DOHH2 (cell line): Measurements from ENCODE around the gene CMSS1.

Experiments used
- EZH2phosphoT487 ChIP-seq: fragments of 200-600 bp; sonication (generic); IDR thresholded peaks from 2 replicates; pipeline ENCODE4 v1.6.1; 2017; ENCODE audit warnings: borderline replicate concordance, mild to moderate bottlenecking, antibody characterized with exemption, low read length, moderate library complexity, mixed read lengths
- TF ChIP-seq, protein P1 (sequence below): fragments of 200-600 bp; sonication (generic); IDR thresholded peaks from one replicate; pipeline ENCODE4 v1.5.1; 2014; ENCODE audit warnings: antibody characterized with exemption, mild to moderate bottlenecking, low read depth, low read length; ENCODE audit not compliant: poor library complexity, severe bottlenecking

DNA sequence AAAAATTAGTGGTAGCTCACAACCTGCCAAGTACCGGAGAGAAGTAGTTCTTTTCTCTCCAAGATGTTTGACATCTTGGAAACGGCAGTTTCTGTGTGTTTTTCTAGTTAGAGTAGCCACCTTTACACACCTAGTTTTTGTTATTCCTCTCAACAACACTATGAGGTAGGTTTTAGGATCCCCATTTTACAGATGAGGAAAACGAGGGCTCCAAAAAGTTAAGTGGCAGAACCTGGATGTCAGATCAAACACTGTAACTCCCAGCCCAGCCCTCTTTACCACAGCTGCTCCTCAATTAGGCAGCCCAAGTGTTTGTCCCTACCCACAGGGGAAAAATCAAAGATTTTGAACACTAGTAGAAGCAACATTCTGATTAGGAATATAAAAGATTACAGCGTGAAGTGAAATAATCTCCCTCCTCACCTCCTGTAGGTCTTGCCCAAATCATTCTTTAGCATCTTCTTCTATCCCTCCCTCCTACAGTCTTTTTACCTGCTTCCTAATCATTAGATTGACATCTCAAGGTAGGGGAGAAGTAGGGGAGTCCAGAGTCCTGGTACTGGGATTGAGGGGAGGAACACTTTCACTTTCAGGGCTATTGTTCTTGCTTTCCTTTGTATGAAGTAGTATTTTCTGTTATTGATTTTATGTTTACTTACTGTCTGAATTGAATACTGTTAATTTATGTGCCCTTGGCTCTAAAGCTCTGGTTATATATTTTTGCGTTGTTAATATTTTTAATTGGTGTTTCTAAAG is 142.6 kb downstream of the CMSS1 start:
- TF ChIP-seq, protein P1, sequence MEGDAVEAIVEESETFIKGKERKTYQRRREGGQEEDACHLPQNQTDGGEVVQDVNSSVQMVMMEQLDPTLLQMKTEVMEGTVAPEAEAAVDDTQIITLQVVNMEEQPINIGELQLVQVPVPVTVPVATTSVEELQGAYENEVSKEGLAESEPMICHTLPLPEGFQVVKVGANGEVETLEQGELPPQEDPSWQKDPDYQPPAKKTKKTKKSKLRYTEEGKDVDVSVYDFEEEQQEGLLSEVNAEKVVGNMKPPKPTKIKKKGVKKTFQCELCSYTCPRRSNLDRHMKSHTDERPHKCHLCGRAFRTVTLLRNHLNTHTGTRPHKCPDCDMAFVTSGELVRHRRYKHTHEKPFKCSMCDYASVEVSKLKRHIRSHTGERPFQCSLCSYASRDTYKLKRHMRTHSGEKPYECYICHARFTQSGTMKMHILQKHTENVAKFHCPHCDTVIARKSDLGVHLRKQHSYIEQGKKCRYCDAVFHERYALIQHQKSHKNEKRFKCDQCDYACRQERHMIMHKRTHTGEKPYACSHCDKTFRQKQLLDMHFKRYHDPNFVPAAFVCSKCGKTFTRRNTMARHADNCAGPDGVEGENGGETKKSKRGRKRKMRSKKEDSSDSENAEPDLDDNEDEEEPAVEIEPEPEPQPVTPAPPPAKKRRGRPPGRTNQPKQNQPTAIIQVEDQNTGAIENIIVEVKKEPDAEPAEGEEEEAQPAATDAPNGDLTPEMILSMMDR: no peak
- no peak for TF ChIP-seq EZH2phosphoT487
